ENCODE results near the gene PPP2R5A.

DNA sequence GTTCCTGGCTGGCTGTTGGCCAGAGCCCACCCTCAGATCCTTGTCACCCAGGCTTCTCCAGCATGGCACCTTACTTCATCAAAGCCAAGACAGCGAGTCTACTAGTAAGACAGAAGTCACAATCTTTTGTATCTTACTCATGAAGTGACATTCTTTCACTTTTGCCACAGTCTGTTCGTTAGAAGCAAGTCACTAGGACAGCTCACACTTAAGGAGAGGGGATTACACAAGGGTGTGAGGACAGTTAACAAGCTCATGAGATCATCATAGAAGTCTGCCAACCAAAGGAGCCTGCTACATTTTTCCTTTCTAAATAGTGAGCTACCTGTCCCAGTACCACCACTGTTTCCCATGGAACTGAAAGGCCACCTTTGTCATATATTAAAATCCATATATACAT is 68.0 kb downstream of the PPP2R5A start:
- TF ChIP-seq, protein P1, sequence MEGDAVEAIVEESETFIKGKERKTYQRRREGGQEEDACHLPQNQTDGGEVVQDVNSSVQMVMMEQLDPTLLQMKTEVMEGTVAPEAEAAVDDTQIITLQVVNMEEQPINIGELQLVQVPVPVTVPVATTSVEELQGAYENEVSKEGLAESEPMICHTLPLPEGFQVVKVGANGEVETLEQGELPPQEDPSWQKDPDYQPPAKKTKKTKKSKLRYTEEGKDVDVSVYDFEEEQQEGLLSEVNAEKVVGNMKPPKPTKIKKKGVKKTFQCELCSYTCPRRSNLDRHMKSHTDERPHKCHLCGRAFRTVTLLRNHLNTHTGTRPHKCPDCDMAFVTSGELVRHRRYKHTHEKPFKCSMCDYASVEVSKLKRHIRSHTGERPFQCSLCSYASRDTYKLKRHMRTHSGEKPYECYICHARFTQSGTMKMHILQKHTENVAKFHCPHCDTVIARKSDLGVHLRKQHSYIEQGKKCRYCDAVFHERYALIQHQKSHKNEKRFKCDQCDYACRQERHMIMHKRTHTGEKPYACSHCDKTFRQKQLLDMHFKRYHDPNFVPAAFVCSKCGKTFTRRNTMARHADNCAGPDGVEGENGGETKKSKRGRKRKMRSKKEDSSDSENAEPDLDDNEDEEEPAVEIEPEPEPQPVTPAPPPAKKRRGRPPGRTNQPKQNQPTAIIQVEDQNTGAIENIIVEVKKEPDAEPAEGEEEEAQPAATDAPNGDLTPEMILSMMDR (IDR thresholded peaks at IDR 0.05), result no peak
- TF ChIP-seq POLR2A (IDR thresholded peaks at IDR 0.05) (no peak), POLR2AphosphoS5 (IDR thresholded peaks at IDR 0.05; ENCODE audit: insufficient read depth in 1 of 2, low read depth in 1 of 2) (no peak)
